ENCODE results near the gene RPS6KB1. TPM values are rescaled to one million over a fixed set of nuclear protein-coding genes. Genes with fewer than 3 reads are reported as not detected.
A peak's percentile ranks its signal among the peaks of the same experiment; 100 is the strongest.

Gene RPS6KB1
- total and polyA plus RNA-seq, 9 of the 15 experiments (the other 6 are each of a cell fraction or from before 2014, with no cell fraction given) = 8.8 to 60.7 (median 35.1) TPM

GRCh38 chr17:59964482-59965328 is 71.8 kb downstream of the RPS6KB1 start, which contains the start of gene RNFT1 (continued):
- TF ChIP-seq ZNF318 (IDR thresholded peaks at IDR 0.05; ENCODE audit: borderline replicate concordance in 1 of 2, low read depth in 1 of 2) (0 out of 4 replicates have a peak, but pooled peaks of 1 of the 2 experiments have one; percentile 48), NR0B1 (IDR thresholded peaks at IDR 0.05; ENCODE audit: partially characterized antibody) (no peak), HBP1 (CRISPR knock-in tag; IDR thresholded peaks at IDR 0.05) (no peak), TBL1XR1 (IDR thresholded peaks at IDR 0.05; ENCODE audit: low read length in 2 of 2) (peak in 1 of 2 experiments; percentile 61; a peak in 2 of 4 replicates), THAP12 (CRISPR knock-in tag; IDR thresholded peaks at IDR 0.05) (peak; percentile 62; the same call in 1 of the 2 replicates), MAFF (IDR thresholded peaks at IDR 0.05; ENCODE audit: low read length) (no peak), RHOXF2B (CRISPR knock-in tag; conservative IDR thresholded peaks at IDR 0.05) (no peak), KDM5B (IDR thresholded peaks at IDR 0.05; ENCODE audit: insufficient replicate concordance, low read depth, low read length) (peak; percentile 83), NR1H2 (CRISPR knock-in tag; IDR thresholded peaks at IDR 0.05) (no peak), FIP1L1 (IDR thresholded peaks at IDR 0.05; ENCODE audit: low read depth, low read length, poor library complexity, severe bottlenecking) (no peak), RBM14 (IDR thresholded peaks at IDR 0.05; ENCODE audit: borderline replicate concordance, insufficient read depth, low read depth, low read length) (no peak), NFYB (IDR thresholded peaks at IDR 0.05; ENCODE audit: extremely low read depth, insufficient read length) (no peak)
